AG04450 (cell line): Measurements from ENCODE around the gene OTOG. TPM values are rescaled to one million over a fixed set of nuclear protein-coding genes. Genes with fewer than 3 reads are reported as not detected.
A peak's percentile ranks its signal among the peaks of the same experiment; 100 is the strongest.

Source experiments
- CTCF ChIA-PET: fragments of 300-600, 350-600 bp; formaldehyde crosslinking; extraction: SDS; loops from one replicate; lab custom pipeline; 2022; ENCODE audit warnings: antibody characterized with exemption, inconsistent platforms; lab: Charles Lee
- POLR2A ChIA-PET: fragments of 350-600 bp; formaldehyde crosslinking; extraction: SDS; loops from one replicate; lab custom pipeline; 2021; ENCODE audit warnings: antibody characterized with exemption, inconsistent platforms; lab: Yijun Ruan, JAX
- DNase-seq: peaks from one replicate; pipeline ENCODE4 v3.0.0-alpha.2; 2011; ENCODE audit warnings: low read depth, low spot score
- H3K27ac ChIP-seq: one replicate; pipeline ENCODE4 v1.5.1; 2012; ENCODE audit warnings: low read depth, low read length, control low read depth
- H3K27me3 ChIP-seq: one replicate; pipeline ENCODE4 v1.6.0; 2012; ENCODE audit warnings: low read length; ENCODE audit not compliant: control insufficient read depth, insufficient read depth
- H3K4me3 ChIP-seq: 2 replicates; pipeline ENCODE4 v1.5.1; 2011; ENCODE audit warnings: mild to moderate bottlenecking, low read depth, low read length, control low read depth
- H3K9me3 ChIP-seq: 2 replicates; pipeline ENCODE4 v1.5.1; 2012; ENCODE audit warnings: low read length; ENCODE audit not compliant: control insufficient read depth, insufficient read depth
- CTCF ChIP-seq: IDR thresholded peaks from 2 replicates; pipeline ENCODE4 v1.5.1; 2011; ENCODE audit warnings: low read depth, low read length, control low read depth, inconsistent platforms
- polyA plus RNA-seq: library from polyadenylated mRNA; depleted of rRNA; stranded (reverse); fragments of >200 nt; gene quantifications from 2 replicates; pipeline ENCODE4 v1.2.3, GENCODE V29; 2011

The OTOG gene
- polyA plus RNA-seq, 1 experiment = not detected

GRCh38 chr11:17684550-17684949, 137.5 kb downstream of the OTOG start:
- Histone ChIP-seq H3K27me3 (no peaks in the 10 kb centered on the region), H3K4me3 (no peak overlapping the region), H3K9me3 (no peaks in the 10 kb centered on the region; the same call in 1 of the 2 replicates), H3K27ac (no peak overlapping the region)
- no peak for DNase-seq
- ChIA-PET CTCF (no interaction called here), POLR2A (no interaction called here)
- TF ChIP-seq CTCF = no peak

GRCh38 chr11:17686231-17686980, 139.3 kb downstream of the OTOG start:
- ChIA-PET POLR2A (no interaction called here), CTCF (no interaction called here)
- Histone ChIP-seq H3K4me3 (no peak overlapping the region), H3K27ac (no peak overlapping the region), H3K27me3 (peaks cover 2% of the 10 kb centered on the region), H3K9me3 (no peaks in the 10 kb centered on the region; the same call in 1 of the 2 replicates)
- no peak for TF ChIP-seq CTCF
- no peak for DNase-seq

GRCh38 chr11:17687946-17688670, 141.0 kb downstream of the OTOG start:
- Histone ChIP-seq H3K27ac (peak overlapping the region; percentile 11), H3K9me3 (no peaks in the 10 kb centered on the region; the same call in 1 of the 2 replicates), H3K27me3 (peaks cover 6% of the 10 kb centered on the region), H3K4me3 (no peak overlapping the region)
- POLR2A ChIA-PET = no interaction called here
- CTCF ChIA-PET = no interaction called here
- DNase-seq = no peak
- TF ChIP-seq CTCF = no peak

- DNase-seq = no peak
- Histone ChIP-seq H3K27me3 (peaks cover 29% of the 10 kb centered on the region), H3K9me3 (no peaks in the 10 kb centered on the region; the same call in 1 of the 2 replicates), H3K4me3 (no peak overlapping the region), H3K27ac (no peak overlapping the region)
- ChIA-PET CTCF (no interaction called here), POLR2A (no interaction called here)
- TF ChIP-seq CTCF = no peak
Observed at GRCh38 chr11:17691550-17691949, 144.5 kb downstream of the OTOG start.

GRCh38 chr11:17691976-17692375, 144.9 kb downstream of the OTOG start:
- Histone ChIP-seq H3K9me3 (no peaks in the 10 kb centered on the region; the same call in 1 of the 2 replicates), H3K4me3 (no peak overlapping the region), H3K27ac (no peak overlapping the region), H3K27me3 (peaks cover 33% of the 10 kb centered on the region)
- no peak for TF ChIP-seq CTCF
- ChIA-PET POLR2A (no interaction called here), CTCF (interaction anchor here (1.0 kb wide), 1 partner anchor 27 kb away, joined by 3 read pairs; no protein-coding TSS in a partner anchor)
- DNase-seq = no peak
